ENCODE data around the gene EARS2.
"Not testable (repeated sequence)": the region's sequence is repeated elsewhere in the genome, so short reads cannot be mapped to it uniquely, and the experiment has no call there.

EARS2 gene

DNA sequence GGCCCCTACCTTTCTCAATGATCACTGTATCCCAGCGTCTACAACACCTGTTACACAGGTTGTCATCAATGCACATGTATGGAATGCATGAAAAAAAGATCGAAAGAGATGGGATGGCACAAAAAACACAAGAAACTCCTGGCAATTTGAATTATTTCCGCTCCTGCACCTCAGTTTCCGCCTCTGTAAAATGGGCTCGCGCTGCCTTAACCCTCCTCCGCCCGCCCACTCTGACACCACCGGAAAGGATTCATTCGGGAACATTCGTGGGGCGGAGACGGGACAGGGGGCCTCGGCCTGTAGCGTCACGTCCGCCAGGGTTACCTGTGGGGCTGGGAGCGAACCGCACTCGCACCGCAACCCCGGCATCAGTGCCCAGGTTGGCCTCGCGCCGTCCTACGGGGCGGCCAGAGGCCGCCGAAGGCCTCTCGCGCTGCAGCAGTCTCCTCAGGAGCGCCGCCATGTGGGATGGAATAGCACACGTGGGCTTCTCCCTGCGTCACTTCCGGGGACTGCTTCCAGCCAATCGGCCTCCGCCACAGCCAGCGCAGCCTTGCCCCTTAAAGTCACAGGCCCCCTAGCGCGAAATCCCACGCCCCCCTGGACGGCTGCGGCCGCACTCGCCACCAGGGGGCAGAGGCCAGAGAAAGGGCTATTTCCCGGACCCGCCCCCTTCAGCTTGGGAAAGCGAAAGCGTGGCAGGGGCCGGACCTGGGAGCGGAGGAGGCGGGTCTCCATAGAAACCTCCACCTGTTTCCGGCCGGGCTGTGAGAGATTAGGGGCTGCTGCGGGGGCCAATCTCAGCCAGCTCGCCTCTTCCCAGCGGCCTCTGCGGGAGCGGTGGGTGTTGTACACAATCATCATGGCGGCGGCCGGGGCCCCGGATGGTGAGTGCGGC lies at the start of gene EARS2, which contains the start of gene UBFD1:
Gene EARS2, minus strand, starts transcription at position 470 of the 898 bp plus-strand sequence. Its CDS starts 7 bp downstream, at position 463.
Gene UBFD1, plus strand, starts transcription at position 847 of the 898 bp plus-strand sequence. Its CDS starts 16 bp downstream, at position 863.
- peak; percentile 99 for DNase-seq

GRCh38 chr16:23597003-23597756 lies 40.0 kb upstream of the EARS2 start:
- DNase-seq: peak; percentile 14

DNA sequence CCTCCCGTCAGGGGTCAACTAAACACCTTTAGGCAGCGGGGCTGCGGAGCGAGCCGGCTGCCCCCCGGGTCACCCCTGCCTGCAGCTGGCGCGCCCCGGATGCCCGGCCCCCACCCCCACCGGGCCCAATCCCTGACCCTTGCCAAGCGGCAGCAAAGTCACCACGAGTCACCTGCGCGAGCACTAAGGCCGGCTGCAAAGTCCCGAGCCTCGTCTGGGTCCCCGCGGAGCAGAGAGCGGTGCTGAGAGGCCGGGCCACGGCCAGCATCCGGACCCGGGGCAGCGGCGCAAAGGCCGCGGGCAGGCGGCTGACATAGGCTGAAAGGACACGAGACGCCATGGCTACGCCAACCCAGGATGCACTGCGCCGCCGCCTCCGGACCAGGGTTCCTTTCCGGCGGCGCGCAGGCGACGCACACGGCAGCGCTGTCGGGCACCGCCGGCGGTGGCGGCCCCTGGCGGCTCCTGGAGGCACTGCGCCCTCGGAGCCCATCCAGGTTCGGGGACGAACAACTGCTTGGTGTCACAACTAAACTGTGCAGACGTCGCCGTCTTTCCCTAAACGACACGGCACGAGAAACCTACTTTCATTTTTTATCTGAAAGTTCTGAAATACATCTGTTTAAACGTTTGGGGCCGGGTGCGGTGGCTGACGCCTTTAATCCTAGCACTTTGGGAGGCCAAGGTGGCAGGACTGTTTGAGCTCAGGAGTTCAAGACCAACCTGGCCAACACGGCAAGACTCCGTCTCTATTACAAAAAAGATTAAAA lies 39.0 kb upstream of the EARS2 start, which contains the start of gene NDUFAB1:
Gene NDUFAB1, minus strand, starts transcription at position 366 of the 770 bp plus-strand sequence. Its CDS starts 26 bp downstream, at position 340.
- DNase-seq: peak; percentile 92

GRCh38 chr16:23595246-23595950 lies 38.2 kb upstream of the EARS2 start:
- DNase-seq: no peak

DNA sequence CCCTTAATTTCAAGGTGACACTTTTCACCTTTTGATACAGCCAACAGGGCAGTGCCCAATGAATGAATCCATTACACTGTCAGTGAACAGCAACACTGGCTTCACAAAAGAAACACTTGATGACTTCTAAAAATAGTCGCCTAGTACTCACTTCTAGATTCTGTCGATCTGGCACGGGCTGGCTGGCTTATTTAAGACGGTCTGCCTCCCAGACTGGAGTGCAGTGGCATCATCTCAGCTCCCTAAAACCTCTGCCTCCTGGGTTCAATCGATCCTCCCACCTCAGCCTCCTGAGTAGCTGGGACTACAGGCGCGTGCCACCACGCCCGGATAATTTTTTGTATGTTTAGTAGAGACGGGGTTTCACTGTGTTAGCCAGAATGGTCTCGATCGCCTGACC lies 37.0 kb upstream of the EARS2 start:
- DNase-seq: no peak

- no peak for DNase-seq
Measured at GRCh38 chr16:23590181-23590580, 33.0 kb upstream of the EARS2 start.

DNA sequence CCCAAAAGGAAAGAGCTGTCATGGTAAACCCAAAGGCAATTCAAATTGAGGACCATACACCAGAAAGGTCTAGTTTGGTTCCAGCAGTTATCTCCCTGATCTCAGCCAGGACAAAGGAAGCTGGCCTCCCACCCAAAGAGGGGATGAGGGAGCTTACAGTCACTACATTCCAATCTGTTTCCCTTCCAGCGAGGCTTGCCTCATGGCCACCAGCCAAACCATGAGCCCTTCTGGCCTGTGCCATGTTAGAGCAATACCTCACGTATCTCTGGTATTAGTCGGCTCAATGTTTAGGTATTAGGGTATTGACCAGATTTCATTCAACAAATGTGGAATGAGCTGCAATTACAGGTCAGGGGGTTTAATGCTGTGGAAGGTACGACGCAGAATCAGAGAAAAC lies 30.6 kb upstream of the EARS2 start:
- DNase-seq: no peak

DNA sequence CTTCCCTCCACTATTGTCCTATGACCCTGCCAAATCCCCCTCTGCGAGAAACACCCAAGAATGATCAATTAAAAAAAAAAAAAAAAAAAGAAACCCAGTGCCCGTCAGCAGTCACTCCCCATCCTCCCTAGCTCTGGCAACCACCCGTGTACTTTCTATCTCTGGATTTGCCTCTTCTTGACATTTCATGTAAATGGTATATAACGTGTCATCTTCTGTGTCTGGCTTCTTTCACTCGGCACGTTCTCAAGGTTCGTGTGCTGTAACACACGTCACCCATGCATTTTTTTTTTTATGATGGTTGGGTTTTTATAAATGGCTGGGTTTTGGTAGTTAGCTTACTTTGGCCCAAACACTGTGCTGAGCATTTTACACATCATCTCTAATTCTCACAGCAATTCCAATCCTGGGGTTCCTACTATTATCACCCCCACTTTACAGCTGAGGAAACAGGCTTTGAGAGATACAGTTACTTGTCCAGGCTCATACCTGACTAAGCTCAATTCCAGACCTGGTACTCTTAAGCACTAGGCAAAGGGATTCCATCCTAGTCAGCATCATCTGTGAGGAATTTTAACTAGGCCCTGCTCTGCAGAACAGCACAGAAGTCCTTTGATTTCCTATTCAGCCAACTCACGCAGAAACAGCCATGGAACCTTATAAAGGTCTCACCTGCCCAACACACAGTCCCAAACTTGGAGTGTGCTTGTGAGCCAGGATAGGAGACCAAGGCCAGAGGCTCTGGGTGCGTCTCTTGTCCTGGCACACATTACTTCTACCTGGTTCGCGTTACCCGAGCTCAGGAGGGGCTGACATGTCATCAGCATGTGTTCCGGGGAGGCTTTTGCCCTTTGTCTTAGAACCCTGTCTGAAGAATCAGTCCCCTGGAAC lies 27.3 kb upstream of the EARS2 start:
- DNase-seq: no peak

DNA sequence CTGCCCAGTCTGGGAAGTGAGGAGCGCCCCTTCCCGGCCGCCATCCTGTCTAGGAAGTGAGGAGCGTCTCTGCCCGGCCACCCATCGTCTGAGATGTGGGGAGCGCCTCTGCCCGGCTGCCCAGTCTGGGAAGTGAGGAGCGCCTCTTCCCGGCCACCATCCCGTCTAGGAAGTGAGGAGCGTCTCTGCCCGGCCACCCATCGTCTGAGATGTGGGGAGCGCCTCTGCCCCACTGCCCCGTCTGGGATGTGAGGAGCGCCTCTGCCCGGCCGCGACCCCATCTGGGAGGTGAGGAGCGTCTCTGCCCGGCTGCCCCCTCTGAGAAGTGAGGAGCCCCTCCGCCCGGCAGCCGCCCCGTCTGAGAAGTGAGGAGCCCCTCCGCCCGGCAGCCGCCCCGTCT lies 26.1 kb upstream of the EARS2 start:
- DNase-seq: not testable (repeated sequence)

- DNase-seq: no peak
Measured at GRCh38 chr16:23581764-23582163, 24.6 kb upstream of the EARS2 start.

GRCh38 chr16:23580391-23580790 lies 23.2 kb upstream of the EARS2 start:
- DNase-seq: no peak

DNA sequence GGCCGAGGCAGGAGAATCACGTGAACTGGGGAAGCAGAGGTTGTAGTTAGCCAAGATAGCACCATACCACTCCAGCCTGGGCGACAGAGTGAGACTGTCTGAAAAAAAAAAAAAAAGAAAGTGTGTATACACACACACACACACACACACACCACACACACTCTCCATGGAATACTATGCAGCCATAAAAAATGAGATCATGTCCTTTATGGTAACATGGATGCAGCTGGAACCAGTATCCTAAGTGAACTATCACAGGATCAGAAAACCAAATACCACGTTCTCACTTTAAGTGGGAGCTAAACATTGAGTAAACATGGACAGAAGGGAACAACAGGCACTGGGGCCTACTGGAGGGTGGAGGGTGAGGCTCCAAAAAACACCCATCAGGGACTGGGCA lies 22.2 kb upstream of the EARS2 start:
- no peak for DNase-seq

DNA sequence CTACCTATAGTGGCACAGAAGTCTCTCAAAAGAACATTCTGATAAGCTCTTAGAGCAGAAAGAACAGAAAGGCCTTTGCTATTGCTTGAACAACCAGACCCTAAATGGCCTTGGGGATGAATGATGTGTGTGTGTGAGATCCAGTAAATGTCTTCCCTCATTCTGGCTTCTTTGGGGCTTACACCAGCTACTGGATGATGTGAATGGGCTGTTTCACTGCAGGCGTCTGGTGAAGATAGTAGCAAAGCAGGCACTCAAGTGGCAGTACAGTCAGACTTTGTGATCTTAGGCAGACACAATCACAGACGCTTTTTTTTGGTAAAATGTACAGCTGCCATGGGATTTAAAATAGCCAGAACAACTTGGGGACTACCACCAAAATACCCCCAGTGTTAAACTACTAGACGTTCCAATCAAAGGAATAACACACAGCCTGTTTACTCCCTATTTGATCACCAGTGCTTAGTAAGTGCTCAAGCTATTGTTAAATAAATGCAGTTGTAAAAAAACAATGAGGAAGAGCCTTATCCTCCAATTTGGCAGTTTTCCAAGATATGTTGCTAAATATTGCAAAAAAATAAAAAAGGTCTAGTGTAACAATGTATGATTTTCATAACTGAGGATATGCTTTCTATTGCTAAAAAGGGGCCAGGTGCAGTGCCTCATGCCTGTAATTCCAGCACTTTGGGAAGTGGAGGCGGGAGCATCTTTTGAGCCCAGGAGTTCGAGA lies 21.1 kb upstream of the EARS2 start:
- no peak for DNase-seq

DNA sequence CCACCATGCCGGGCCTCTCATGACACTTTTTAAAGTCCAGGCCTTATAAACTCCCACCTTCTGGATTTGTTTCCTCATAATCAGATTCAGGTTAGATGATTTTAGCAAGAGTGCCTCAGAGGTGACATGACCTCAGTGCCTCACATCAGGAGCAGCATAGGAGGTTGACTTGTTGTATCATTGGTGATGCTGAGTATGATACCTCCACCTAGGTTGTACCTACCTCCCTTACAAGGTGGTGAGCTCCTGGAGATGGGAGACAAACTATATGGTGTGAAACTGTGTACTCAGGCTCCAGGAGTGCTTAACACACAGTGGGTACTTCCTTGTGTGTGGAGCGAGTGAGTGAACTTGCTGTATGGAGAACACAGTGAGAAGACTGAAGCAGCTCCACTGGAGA lies 20.3 kb upstream of the EARS2 start:
- DNase-seq: no peak

- DNase-seq: no peak
Measured at GRCh38 chr16:23575834-23576233, 18.7 kb upstream of the EARS2 start.

GRCh38 chr16:23573817-23574216 lies 16.7 kb upstream of the EARS2 start:
- DNase-seq: no peak

DNA sequence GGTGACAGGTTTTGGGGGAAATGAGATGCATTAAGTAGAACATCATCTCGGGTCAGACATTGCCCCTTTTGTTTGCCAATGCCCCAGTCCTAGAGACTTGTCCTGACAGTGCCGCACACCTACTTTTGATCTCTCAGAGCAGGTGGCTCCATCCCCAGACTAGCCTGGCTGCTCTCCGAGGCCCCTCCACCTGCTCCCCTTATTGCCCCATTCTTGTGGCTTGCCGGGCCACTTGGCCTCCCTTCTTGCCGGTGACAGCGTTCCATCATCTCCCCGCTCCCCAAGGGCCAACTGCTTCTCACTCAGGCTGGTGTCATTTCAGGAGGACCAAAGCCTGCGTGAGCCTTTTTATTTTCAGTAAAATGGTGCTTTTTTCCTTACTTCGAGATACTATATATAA lies 15.2 kb upstream of the EARS2 start:
- DNase-seq: no peak

DNA sequence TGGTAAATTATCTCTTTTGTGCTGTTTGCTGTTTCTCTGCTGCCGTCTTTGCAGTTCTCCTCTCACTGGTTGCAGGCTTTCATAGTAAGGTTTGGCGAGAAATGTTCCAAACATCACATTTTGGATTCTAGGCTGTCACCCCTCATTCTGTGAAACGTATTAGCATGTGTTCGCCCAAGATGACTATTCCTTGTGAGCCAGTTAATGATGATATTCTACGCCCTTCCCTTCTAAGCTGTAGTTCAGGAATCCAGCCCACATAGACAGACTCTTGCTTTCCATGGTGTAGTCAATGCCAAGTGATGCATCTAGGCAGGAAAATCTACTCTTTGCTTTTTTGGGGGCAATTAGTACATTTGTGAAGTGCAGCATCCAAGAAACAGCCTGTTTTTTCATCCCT lies 14.7 kb upstream of the EARS2 start:
- no peak for DNase-seq

DNA sequence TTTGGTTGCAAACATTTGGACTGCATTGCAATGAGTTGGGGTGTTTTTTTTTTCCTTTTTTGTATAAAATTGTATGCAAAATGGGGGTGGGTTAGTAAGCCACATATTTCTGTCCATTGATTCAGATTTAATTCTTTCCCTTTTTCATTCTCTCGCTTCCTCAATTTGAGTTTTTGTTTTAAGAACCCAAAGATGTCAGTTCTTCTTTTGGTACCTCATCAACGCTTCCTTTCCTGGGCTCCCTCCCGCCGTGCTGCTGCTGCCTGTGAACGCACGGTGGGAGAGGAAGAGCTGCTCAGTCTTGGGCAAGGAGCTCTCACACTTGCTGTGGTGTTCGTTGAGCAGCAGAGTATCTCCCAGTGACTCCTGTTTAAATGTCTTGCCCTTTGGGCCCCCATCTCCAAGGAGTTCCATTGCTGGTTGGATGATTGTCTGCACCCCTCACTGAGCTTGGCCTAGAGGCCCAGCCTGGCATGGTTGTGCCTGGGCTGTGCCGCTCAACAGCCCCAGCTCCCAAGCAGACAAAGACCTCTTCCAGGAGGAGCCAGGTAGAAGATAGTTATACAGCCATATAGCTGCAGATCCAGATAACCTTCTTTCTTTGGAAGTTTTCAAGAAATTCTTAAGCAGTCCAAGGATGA lies 14.0 kb upstream of the EARS2 start:
- DNase-seq: no peak

DNA sequence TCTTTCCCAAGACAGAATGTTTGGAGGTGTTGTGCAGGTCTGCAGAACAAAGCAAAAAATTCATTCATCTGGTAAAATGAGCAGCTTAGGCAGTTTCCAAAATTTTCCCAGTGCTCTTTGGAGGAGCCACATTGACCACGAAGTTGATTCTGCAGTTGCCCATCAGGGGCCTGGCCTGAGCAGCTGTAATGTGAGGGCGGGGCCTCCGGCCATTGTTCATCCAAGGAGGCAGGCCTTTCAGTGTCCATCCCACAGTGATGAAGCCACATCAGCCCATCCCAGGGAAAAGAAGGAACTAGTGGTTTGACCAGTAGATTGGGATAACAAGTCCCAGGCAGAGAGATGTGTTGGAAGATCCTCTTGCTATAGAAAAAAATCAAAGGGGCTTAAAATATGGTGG lies 10.5 kb upstream of the EARS2 start:
- no peak for DNase-seq
